Keratinocyte (primary cell): ENCODE data around the gene PXDC1. TPM values are rescaled to one million over a fixed set of nuclear protein-coding genes. Genes with fewer than 3 reads are reported as not detected.
"Not testable (repeated sequence)": the region's sequence is repeated elsewhere in the genome, so short reads cannot be mapped to it uniquely, and the experiment has no call there.

ENCODE experiments used
- DNase-seq: peaks from one replicate; pipeline ENCODE4 v3.0.0-alpha.2; 2011; ENCODE audit warnings: low read depth, missing footprints, low spot score
- FAIRE-seq: peaks from 2 replicates; lab custom pipeline; 2011; peaks lifted over from hg19 to GRCh38; lab: Jason Lieb, UNC
- H2AFZ ChIP-seq: 2 replicates; pipeline ENCODE4 v1.6.0; 2012; ENCODE audit warnings: low read length, control low read depth, inconsistent platforms; ENCODE audit not compliant: control insufficient read depth
- H3K27ac ChIP-seq: 2 replicates; pipeline ENCODE4 v1.5.1; 2011; ENCODE audit warnings: low read length; ENCODE audit not compliant: control insufficient read depth, insufficient read depth
- H3K27me3 ChIP-seq: 3 replicates; pipeline ENCODE4 v1.6.0; 2011; ENCODE audit warnings: low read length; ENCODE audit not compliant: control insufficient read depth, insufficient read depth; ENCODE audit errors: extremely low read depth
- H3K36me3 ChIP-seq, 2 experiments: 2 replicates in 1 of 2; 3 replicates in 1 of 2; pipeline ENCODE4 v1.5.1; 2011; ENCODE audit warnings: low read length in 2 of 2, mild to moderate bottlenecking in 1 of 2; ENCODE audit not compliant: control insufficient read depth in 2 of 2, insufficient read depth in 2 of 2; ENCODE audit errors: extremely low read depth in 1 of 2
- H3K4me1 ChIP-seq: 3 replicates; pipeline ENCODE4 v1.5.1; 2011; ENCODE audit warnings: low read length; ENCODE audit not compliant: control insufficient read depth, insufficient read depth; ENCODE audit errors: extremely low read depth
- H3K4me2 ChIP-seq: 3 replicates; pipeline ENCODE4 v1.6.0; 2011; ENCODE audit warnings: low read depth, low read length; ENCODE audit not compliant: control insufficient read depth, insufficient read depth; ENCODE audit errors: extremely low read depth
- H3K4me3 ChIP-seq, 3 experiments: fragments of 200-600 bp in 1 of 3; sonication (generic) in 1 of 3; 2 replicates in 2 of 3; 3 replicates in 1 of 3; pipeline ENCODE4 v1.5.1; 2011 to 2016; ENCODE audit warnings: low read length in 3 of 3, mild to moderate bottlenecking in 3 of 3, control low read depth in 2 of 3, inconsistent platforms in 1 of 3, low read depth in 1 of 3, mixed read lengths in 1 of 3, mixed run types in 1 of 3, moderate library complexity in 1 of 3; ENCODE audit not compliant: control insufficient read depth in 2 of 3, insufficient read depth in 2 of 3; ENCODE audit errors: extremely low read depth in 1 of 3
- H3K79me2 ChIP-seq: 2 replicates; pipeline ENCODE4 v1.6.0; 2012; ENCODE audit warnings: low read length; ENCODE audit not compliant: control insufficient read depth, insufficient read depth
- H3K9ac ChIP-seq: 3 replicates; pipeline ENCODE4 v1.6.0; 2011; ENCODE audit warnings: low read length; ENCODE audit not compliant: control insufficient read depth, insufficient read depth; ENCODE audit errors: extremely low read depth
- H3K9me1 ChIP-seq: 3 replicates; pipeline ENCODE4 v1.6.0; 2011; ENCODE audit warnings: low read length; ENCODE audit not compliant: control insufficient read depth, insufficient read depth; ENCODE audit errors: extremely low read depth
- H3K9me3 ChIP-seq: 2 replicates; pipeline ENCODE4 v1.5.1; 2012; ENCODE audit warnings: low read depth, low read length; ENCODE audit not compliant: control insufficient read depth
- H4K20me1 ChIP-seq: 3 replicates; pipeline ENCODE4 v1.6.0; 2011; ENCODE audit warnings: low read length; ENCODE audit not compliant: control insufficient read depth, insufficient read depth; ENCODE audit errors: extremely low read depth
- CTCF ChIP-seq, 3 experiments: IDR thresholded peaks in 1 of 3; conservative IDR thresholded peaks in 1 of 3; optimal IDR thresholded peaks in 1 of 3; 2 replicates in 2 of 3; 3 replicates in 1 of 3; pipeline versions ENCODE3 to v1.5.1; 2011; ENCODE audit warnings: low read length in 3 of 3, mild to moderate bottlenecking in 3 of 3, moderate library complexity in 2 of 3, control low read depth in 1 of 3, inconsistent platforms in 1 of 3; ENCODE audit not compliant: insufficient read depth in 2 of 3; ENCODE audit errors: extremely low read depth in 1 of 3
- EZH2 ChIP-seq: IDR thresholded peaks from one replicate; pipeline ENCODE4 v1.6.1; 2012; ENCODE audit warnings: inconsistent platforms, mild to moderate bottlenecking, low read length, moderate library complexity
- dilution Hi-C: fragments of 300-500 bp; cut with MboI; formaldehyde crosslinking; loops from one replicate; pipeline ENCODE4 v1.7.0; 2020; ENCODE audit warnings: low sequenced_read_pairs; ENCODE audit not compliant: extremely low pct_ligation_motif_present
- polyA plus RNA-seq, 5 experiments: library from polyadenylated mRNA; depleted of rRNA in 3 of 5; stranded (reverse) in 3 of 5; stranded (forward) in 1 of 5; unstranded in 1 of 5; fragments of >200 nt; gene quantifications; 1 replicate in 1 of 5; 2 replicates in 3 of 5; 3 replicates in 1 of 5; pipeline versions ENCODE4 v1.2.1 to v1.2.3, GENCODE V29; 2011 to 2012; ENCODE audit warnings: missing spikeins in 2 of 5, low read depth in 1 of 5, low replicate concordance in 1 of 5

PXDC1 gene
- polyA plus RNA-seq, 1 donor (not counting 4 experiments of a cell fraction or from before 2014, with no cell fraction given): 17.1 TPM

GRCh38 chr6:3769610-3770009 lies 18.1 kb upstream of the PXDC1 start:
- H3K4me1 ChIP-seq: peaks cover 17% of the 10 kb centered on the region
- H3K9me3 ChIP-seq: no peaks in the 10 kb centered on the region
- H4K20me1 ChIP-seq: no peaks in the 10 kb centered on the region
- dilution Hi-C loops: no loop called here
- no peak overlapping the region for H2AFZ ChIP-seq
- FAIRE-seq: no peak
- H3K4me2 ChIP-seq: no peak overlapping the region
- no peaks in the 10 kb centered on the region for H3K79me2 ChIP-seq
- no peak for DNase-seq
- no peak overlapping the region for H3K9ac ChIP-seq
- H3K4me3 ChIP-seq: no peak overlapping the region
- TF ChIP-seq EZH2: no peak
- no peak for TF ChIP-seq CTCF (optimal IDR thresholded peaks at IDR 0.05 in 1 of 3, IDR thresholded peaks at IDR 0.05 in 1 of 3, conservative IDR thresholded peaks at IDR 0.05 in 1 of 3; ENCODE audit: extremely low read depth in 1 of 3, insufficient read depth in 2 of 3, low read length in 3 of 3)
- no peaks in the 10 kb centered on the region for H3K27me3 ChIP-seq
- H3K36me3 ChIP-seq: no peaks in the 10 kb centered on the region
- no peak overlapping the region for H3K27ac ChIP-seq
- no peaks in the 10 kb centered on the region for H3K9me1 ChIP-seq

- Histone ChIP-seq H3K27me3 (no peaks in the 10 kb centered on the region), H2AFZ (no peak overlapping the region), H3K4me2 (no peak overlapping the region), H3K27ac (no peak overlapping the region), H3K9me1 (no peaks in the 10 kb centered on the region), H3K36me3 (no peaks in the 10 kb centered on the region), H3K79me2 (no peaks in the 10 kb centered on the region), H4K20me1 (no peaks in the 10 kb centered on the region), H3K4me3 (no peak overlapping the region), H3K9me3 (no peaks in the 10 kb centered on the region), H3K4me1 (peaks cover 17% of the 10 kb centered on the region), H3K9ac (no peak overlapping the region)
- FAIRE-seq: no peak
- no peak for TF ChIP-seq EZH2
- no peak for TF ChIP-seq CTCF (optimal IDR thresholded peaks at IDR 0.05 in 1 of 3, IDR thresholded peaks at IDR 0.05 in 1 of 3, conservative IDR thresholded peaks at IDR 0.05 in 1 of 3; ENCODE audit: extremely low read depth in 1 of 3, insufficient read depth in 2 of 3, low read length in 3 of 3)
- no peak for DNase-seq
- dilution Hi-C loops: no loop called here
Measured at GRCh38 chr6:3768502-3768901, 17.0 kb upstream of the PXDC1 start.

GRCh38 chr6:3767483-3767882 lies 16.0 kb upstream of the PXDC1 start:
- H3K4me3 ChIP-seq, H3K36me3 ChIP-seq, H3K9me1 ChIP-seq, H4K20me1 ChIP-seq, H3K4me2 ChIP-seq, H3K27ac ChIP-seq, H3K9me3 ChIP-seq, dilution Hi-C loops, DNase-seq, H3K27me3 ChIP-seq, H2AFZ ChIP-seq, H3K79me2 ChIP-seq, H3K9ac ChIP-seq, FAIRE-seq: not testable (repeated sequence)
- peaks cover 17% of the 10 kb centered on the region for H3K4me1 ChIP-seq
